WERI-Rb-1 (cell line): Measurements from ENCODE around the gene RASGRF1.

Experiments
- DNase-seq: peaks from one replicate; pipeline ENCODE4 v3.0.0-alpha.2; 2020
- H3K27ac ChIP-seq: fragments of 250-450 bp; sonication (Bioruptor Pico); 2 replicates; pipeline ENCODE4 v1.5.1; 2020; ENCODE audit warnings: mild to moderate bottlenecking, moderate library complexity
- H3K27me3 ChIP-seq: fragments of 250-450 bp; sonication (Bioruptor Pico); 2 replicates; pipeline ENCODE4 v1.5.1; 2021; ENCODE audit warnings: mild to moderate bottlenecking, low read depth, moderate library complexity; ENCODE audit not compliant: insufficient read depth, severe bottlenecking
- H3K36me3 ChIP-seq: fragments of 250-450 bp; sonication (Bioruptor Pico); 2 replicates; pipeline ENCODE4 v1.5.1; 2020; ENCODE audit warnings: mild to moderate bottlenecking, moderate library complexity
- H3K4me3 ChIP-seq: 2 replicates; pipeline ENCODE4 v1.5.1; 2011; ENCODE audit warnings: low read depth, mild to moderate bottlenecking, control low read depth, low read length
- H3K9me3 ChIP-seq: fragments of 250-450 bp; sonication (Bioruptor Pico); 2 replicates; pipeline ENCODE4 v1.5.1; 2021; ENCODE audit warnings: mild to moderate bottlenecking, moderate library complexity; ENCODE audit not compliant: severe bottlenecking
- TF ChIP-seq, protein P1 (sequence below): IDR thresholded peaks from 2 replicates; pipeline ENCODE4 v1.5.1; 2011; ENCODE audit warnings: low read depth, mild to moderate bottlenecking, control low read depth, inconsistent platforms, low read length

Gene RASGRF1

DNA sequence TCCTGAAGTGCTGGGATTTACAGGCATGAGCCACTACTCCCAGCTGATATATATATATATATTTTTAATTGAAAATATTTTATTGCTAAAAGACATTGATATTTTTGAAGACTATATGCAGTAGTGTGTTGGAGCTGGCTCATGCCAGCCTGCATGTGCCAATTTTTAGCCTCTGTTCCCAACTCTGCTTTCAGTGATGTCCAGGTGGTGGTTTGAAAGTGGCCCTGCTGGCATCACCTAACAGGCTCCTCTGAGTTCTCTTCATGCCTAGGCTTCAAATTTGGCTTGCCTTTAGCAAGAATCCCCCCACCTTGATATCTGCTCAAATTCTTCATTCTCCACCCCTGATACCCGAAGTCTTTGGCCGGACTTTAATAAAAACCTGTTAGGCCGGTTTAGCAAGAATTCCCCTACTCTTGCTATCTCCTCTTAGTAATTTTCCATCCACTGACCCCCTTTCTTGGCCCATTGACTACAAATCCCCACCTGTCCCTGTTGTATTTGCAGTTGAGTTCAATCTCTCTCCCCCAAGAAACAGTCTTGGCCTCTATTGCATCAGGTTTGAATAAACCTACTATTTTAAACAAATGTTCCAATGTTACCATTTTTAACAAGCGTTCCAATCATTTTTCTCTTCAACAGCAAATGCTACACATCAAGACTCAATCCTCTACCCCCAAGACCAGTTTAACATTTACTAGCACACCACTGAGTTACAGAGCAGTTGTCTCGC is 121.9 kb downstream of the RASGRF1 start:
- Histone ChIP-seq H3K36me3 (no peaks in the 10 kb centered on the region), H3K27ac (no peak overlapping the region), H3K27me3 (no peaks in the 10 kb centered on the region), H3K4me3 (no peak overlapping the region), H3K9me3 (no peaks in the 10 kb centered on the region)
- TF ChIP-seq, protein P1, sequence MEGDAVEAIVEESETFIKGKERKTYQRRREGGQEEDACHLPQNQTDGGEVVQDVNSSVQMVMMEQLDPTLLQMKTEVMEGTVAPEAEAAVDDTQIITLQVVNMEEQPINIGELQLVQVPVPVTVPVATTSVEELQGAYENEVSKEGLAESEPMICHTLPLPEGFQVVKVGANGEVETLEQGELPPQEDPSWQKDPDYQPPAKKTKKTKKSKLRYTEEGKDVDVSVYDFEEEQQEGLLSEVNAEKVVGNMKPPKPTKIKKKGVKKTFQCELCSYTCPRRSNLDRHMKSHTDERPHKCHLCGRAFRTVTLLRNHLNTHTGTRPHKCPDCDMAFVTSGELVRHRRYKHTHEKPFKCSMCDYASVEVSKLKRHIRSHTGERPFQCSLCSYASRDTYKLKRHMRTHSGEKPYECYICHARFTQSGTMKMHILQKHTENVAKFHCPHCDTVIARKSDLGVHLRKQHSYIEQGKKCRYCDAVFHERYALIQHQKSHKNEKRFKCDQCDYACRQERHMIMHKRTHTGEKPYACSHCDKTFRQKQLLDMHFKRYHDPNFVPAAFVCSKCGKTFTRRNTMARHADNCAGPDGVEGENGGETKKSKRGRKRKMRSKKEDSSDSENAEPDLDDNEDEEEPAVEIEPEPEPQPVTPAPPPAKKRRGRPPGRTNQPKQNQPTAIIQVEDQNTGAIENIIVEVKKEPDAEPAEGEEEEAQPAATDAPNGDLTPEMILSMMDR = no peak
- DNase-seq = no peak

DNA sequence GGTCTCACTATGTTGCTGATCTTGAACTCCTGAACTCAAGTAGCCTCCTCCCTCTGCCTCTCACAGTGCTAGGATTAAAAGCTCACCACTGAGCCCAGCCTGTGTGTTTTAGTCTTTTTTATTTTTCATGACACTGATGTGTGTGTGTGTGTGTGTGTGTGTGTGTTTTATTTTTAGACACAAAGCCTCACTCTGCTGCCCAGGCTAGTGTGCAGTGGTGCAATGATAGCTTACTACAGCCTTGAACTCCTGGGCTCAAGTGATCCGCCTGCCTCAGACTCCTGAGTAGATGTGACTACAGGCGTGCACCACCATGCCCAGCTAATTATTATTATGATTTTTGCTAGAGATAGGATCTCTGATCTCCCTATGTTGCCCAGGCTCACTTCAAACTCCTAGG is 122.5 kb downstream of the RASGRF1 start:
- Histone ChIP-seq H3K9me3 (no peaks in the 10 kb centered on the region), H3K27ac (no peak overlapping the region), H3K36me3 (no peaks in the 10 kb centered on the region), H3K27me3 (no peaks in the 10 kb centered on the region), H3K4me3 (no peak overlapping the region)
- TF ChIP-seq, protein P1 = no peak
- no peak for DNase-seq

DNA sequence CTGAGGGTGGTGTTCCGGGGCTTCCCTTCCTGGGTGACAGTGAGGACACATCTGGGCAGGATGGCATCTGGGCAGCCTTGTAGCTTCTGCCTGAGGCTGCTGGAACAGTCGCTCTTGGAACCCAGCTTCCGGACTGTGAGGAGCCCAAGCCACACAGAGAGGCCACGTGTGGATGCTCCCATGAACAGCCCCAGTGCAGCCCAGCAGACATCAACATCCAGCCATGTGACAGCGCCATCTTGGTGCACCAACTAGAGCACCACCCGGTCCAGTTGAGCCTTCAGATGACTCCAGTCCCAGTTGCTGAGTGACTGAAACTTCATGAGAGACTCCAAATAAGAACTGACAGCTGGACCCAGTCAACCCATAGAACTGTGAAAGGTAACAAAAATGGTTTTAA is 130.3 kb downstream of the RASGRF1 start:
- H3K27ac ChIP-seq = no peak overlapping the region
- TF ChIP-seq, protein P1 = no peak
- no peaks in the 10 kb centered on the region for H3K9me3 ChIP-seq
- no peaks in the 10 kb centered on the region for H3K36me3 ChIP-seq
- no peak for DNase-seq
- H3K27me3 ChIP-seq = no peaks in the 10 kb centered on the region
- no peak overlapping the region for H3K4me3 ChIP-seq

DNA sequence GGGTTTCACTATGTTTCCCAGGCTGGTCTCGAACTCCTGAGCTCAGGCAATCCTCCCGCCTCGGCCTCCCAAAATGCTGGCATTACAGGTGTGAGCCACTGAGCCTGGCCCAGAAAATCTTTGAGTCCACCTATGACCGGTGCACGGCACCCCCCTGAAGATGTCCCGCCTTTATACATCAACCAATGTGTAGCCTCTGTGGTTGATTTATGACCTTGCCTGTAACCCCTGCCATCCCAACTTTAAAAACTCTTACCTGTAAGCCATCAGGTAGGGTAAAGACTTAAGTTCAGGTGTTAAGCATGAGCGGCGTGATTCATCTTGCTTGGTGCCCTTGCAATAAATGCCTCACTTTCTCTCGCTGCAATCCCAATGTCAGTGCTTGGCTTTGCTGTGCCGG is 131.2 kb downstream of the RASGRF1 start:
- Histone ChIP-seq H3K27ac (no peak overlapping the region), H3K27me3 (no peaks in the 10 kb centered on the region), H3K9me3 (no peaks in the 10 kb centered on the region), H3K36me3 (no peaks in the 10 kb centered on the region), H3K4me3 (no peak overlapping the region)
- DNase-seq = no peak
- TF ChIP-seq, protein P1 = no peak

DNA sequence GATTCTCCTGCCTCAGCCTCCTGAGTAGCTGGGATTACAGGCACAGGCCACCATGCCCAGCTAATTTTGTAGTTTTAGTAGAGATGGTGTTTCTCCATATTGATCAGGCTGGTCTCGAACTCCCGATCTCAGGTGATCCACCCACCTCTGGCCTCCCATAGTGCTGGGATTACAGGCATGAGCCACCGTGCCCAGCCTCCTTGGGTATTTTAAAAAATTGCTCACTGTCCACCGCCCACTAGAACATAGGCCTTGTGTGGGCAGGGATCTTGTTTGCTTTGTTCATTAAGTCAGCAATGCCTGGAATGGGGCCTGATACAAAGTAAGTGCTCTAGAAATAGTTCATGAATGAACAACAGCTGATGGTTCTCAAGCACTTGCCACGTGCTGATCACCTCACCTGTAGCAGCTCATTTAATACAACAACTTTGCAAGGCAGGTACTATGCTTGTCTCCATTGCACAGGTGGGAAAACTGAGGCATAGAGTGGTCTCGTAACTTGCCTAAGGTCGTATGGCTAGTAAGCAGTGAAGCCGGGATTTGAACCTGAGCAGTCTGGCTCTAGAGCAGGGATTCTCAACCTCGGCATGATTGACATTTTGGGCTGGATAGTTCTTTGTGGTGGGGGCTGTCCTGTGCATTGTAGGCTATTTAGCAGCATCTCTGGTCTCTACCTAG is 133.0 kb downstream of the RASGRF1 start:
- DNase-seq = no peak
- Histone ChIP-seq H3K36me3 (no peaks in the 10 kb centered on the region), H3K27me3 (no peaks in the 10 kb centered on the region), H3K9me3 (no peaks in the 10 kb centered on the region), H3K27ac (no peak overlapping the region), H3K4me3 (no peak overlapping the region)
- TF ChIP-seq, protein P1 = no peak
